ENCODE results near the gene DHX16.
"Not testable (repeated sequence)": the region's sequence is repeated elsewhere in the genome, so short reads cannot be mapped to it uniquely, and the experiment has no call there.

Gene DHX16

GRCh38 chr6:30672445-30673253 lies at the start of gene DHX16:
Gene DHX16 (minus strand): TSS chr6:30673006. CDS start chr6:30672841, 165 bp downstream.
- TF ChIP-seq CTCF (IDR thresholded peaks at IDR 0.05; ENCODE audit: control insufficient read depth, insufficient read depth, low read depth, low read length, missing control alignments) = peak; percentile 82
- DNase-seq (ENCODE audit: low read depth) = peak; percentile 93
- peak within 1 kb of the TSS; percentile 74 for H3K4me3 ChIP-seq (ENCODE audit: control insufficient read depth, low read depth, low read length)

DNA sequence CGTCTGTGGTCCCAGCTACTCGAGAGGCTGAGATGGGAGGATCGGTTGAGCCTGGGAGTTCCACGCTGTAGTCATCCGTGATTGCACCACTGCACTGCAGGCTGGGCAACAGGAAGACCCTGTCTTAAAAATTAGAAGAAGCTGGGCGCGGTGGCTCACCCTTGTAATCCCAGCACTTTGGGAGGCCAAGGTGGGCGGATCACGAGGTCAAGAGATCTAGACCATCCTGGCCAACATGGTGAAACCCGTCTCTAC lies 49.1 kb upstream of the DHX16 start:
- H3K4me3 ChIP-seq (ENCODE audit: control insufficient read depth, low read depth, low read length) = peak overlapping the region; percentile 96
- DNase-seq (ENCODE audit: low read depth) = not testable (repeated sequence)

DNA sequence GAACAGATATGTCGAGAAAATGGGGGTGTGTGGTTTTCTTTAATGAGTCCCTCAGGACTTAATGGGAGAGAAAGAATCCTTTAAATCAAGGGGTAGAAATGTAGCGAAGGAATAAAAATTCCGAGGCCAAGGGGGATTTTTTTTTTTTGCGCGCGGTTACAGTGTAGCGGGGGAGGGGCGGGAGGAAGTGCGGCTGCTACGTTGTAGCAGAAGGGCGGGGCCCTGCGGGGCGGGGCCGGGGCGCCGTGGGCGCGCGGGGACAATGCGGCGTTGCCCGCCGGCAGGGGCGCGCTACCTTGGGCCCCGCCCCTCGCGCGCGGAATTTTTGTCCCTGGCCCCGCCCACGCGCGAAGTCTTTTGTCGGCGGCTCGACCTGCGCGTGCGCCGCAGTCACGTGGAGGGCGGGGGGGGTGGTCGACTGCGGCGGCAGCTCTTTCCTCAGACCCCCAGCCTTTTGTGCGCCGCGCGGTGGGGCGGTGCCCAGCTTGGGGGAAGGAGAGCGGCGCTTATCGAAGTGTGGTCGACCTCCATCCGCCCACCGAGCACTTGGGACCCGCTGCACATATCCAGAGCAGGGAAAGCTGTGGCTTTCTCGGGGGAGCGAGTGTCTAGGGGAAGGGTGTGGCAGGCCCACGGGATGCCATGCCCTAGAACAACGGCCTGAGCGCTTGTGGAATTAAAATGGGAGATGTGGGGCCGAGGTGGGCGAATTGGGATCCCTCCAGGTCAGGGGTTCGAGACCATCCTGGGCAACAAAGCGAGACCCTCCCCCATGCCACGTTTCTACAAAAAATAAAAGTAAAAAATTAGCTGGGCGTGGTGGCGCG lies 48.6 kb upstream of the DHX16 start:
- H3K4me3 ChIP-seq (ENCODE audit: control insufficient read depth, low read depth, low read length) = peak overlapping the region; percentile 96
- no peak for DNase-seq (ENCODE audit: low read depth)
- peak; percentile 32 for TF ChIP-seq CTCF (IDR thresholded peaks at IDR 0.05; ENCODE audit: control insufficient read depth, insufficient read depth, low read depth, low read length, missing control alignments)

DNA sequence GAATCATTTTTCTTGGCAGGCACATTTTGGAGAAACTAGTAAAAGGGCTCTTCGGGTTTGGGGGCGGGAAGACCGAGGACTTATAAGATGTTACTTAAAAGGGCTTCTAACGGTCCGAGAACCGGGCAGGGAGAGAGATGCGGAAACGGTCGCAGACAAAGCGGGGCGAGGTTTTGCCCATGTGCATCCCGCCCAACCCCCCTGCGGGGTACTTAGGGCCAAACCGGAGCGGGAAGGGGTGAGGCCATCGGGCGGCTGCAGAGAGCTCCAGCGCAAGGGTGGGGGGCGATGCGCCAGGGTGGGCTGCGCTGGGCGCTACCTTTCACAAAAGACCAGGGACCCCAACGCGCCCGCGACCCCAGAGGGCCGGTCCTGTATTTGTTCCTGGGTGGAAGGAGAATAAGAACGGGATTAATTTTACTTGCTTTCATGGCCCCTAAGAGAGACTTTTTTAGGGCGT lies 48.0 kb upstream of the DHX16 start:
- TF ChIP-seq CTCF (IDR thresholded peaks at IDR 0.05; ENCODE audit: control insufficient read depth, insufficient read depth, low read depth, low read length, missing control alignments) = no peak
- H3K4me3 ChIP-seq (ENCODE audit: control insufficient read depth, low read depth, low read length) = peak overlapping the region; percentile 59
- DNase-seq (ENCODE audit: low read depth) = no peak

GRCh38 chr6:30719791-30720737 lies 47.3 kb upstream of the DHX16 start, which contains the start of gene TUBB:
Gene TUBB (plus strand): TSS chr6:30720352. CDS start chr6:30720507, 155 bp downstream.
- peak; percentile 90 for DNase-seq (ENCODE audit: low read depth)
- H3K4me3 ChIP-seq (ENCODE audit: control insufficient read depth, low read depth, low read length) = peak within 1 kb of the TSS; percentile 60
- TF ChIP-seq CTCF (IDR thresholded peaks at IDR 0.05; ENCODE audit: control insufficient read depth, insufficient read depth, low read depth, low read length, missing control alignments) = no peak

DNA sequence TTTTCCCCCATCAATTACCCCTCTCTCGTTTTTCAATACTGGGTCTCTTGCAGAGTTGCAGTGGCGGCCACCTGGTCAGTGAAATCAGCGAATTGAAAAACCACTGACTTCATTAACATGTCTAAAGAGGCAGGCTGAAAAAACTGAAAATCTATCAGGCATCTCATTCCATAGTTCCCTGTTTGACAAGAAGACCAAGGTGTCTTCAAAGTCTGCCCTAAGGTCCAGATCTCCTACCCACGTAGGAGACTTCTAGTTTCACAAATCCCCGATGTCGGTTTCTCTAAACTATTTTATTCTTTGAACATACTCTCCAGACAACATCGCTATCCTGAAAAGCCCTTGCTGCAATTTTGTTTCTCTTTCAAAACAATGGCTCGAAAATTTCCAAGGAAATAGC lies 46.5 kb upstream of the DHX16 start:
- H3K4me3 ChIP-seq (ENCODE audit: control insufficient read depth, low read depth, low read length) = peak overlapping the region; percentile 60
- DNase-seq (ENCODE audit: low read depth) = no peak
- TF ChIP-seq CTCF (IDR thresholded peaks at IDR 0.05; ENCODE audit: control insufficient read depth, insufficient read depth, low read depth, low read length, missing control alignments) = no peak

- H3K4me3 ChIP-seq (ENCODE audit: control insufficient read depth, low read depth, low read length) = peak overlapping the region; percentile 18
- not testable (repeated sequence) for DNase-seq (ENCODE audit: low read depth)
Observed at GRCh38 chr6:30717845-30718720, 45.3 kb upstream of the DHX16 start.

Data from AG09309 (cell line).